Stimulated activated CD8-positive, alpha-beta memory T cell treated with anti-CD3 and anti-CD28 coated beads, Interleukin-2, amount 100 ng/mL, for 1 hour (primary cell): ENCODE data around the gene TPRG1L.
"Not testable (repeated sequence)": the region's sequence is repeated elsewhere in the genome, so short reads cannot be mapped to it uniquely, and the experiment has no call there.

Source experiments
- DNase-seq, 2 donors: peaks; one replicate each; pipeline ENCODE4 v3.0.0-alpha.2; 2020; ENCODE audit warnings: low read depth in 2 of 2

The TPRG1L gene

DNA sequence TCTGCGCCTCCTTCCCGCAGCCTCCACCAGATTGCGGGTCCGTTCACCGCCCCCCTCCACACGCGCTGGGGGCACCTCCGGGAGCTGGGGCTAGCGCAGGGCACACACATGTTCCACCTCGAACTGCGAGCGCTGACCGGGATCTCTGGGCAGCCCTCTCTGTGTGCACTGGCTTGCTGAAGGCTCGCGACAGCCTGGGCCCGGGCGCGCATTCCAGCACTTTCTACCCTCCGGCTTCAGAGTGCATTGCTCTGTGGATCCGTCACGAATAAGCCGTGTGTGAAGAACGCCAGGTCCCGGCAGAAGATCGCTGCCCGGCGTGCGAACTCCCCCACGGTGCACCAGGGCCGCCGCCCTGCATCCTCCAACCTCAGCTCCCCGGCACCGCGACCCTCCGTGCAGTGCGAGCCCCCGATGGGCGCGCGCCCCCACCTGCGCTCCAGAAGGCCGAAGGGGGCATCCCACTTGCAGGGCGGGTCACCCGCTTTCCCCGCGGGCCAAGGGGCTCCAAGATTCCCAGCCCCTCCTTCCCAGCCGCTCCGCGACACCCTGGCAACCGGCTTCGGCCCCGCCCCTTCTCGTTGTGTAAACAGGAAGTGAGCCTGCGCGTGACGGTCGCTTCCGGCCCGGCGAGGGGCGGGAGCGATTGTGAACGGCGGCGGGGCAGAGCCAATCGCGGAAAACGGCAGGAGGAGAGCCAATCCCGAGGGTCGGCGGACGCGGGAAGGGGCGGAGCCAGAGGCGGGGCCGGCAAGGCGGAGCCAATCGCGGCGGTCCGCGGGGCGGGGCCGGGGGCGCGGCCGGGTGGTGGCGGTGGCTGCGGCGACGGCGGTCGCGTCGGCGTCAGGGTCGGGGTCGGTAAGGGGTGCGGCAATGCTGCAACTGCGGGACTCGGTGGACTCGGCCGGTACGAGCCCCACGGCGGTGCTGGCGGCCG is at the start of gene TPRG1L:
Gene TPRG1L (plus strand): TSS at position 816 of the 937 bp plus-strand sequence. CDS start 58 bp downstream, at position 874.
- peak; percentile 96 to 97 for DNase-seq

DNA sequence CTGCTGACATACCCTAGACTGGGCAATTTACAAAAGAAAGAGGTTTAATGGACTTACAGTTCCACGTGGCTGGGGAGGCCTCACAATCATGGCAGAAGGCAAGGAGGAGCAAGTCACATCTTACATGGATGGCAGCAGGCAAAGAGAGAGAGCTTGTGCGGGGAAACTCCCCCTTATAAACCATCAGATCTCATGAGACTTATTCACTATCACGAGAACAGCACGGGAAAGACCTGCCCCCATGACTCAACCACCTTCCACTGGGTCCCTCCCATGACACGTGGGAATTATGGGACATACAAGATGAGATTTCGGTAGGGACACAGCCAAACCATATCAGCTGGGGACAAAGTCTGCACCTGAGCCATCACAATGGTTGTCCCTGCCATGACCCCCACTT is 49.3 kb upstream of the TPRG1L start:
- not testable (repeated sequence) for DNase-seq

DNA sequence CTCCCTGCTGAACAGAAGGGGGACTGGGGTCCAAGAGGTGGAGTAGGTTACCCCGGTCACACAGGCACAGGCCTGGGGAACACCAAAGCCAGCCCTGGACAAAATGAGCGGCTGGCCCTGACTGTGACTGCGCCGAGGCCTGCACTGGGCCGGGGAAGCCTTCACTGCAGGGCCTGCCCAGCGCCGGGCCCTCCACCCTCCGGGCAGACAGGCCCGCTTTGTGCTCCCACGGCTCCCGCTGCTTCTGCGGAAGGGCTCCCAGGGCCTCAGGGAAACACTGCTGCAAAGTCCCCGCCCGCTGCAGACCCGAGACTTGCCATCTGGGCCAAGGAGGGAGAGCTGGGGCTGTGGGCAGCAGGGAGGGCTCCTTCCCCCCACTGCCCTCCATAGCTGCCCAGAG is 48.8 kb upstream of the TPRG1L start:
- DNase-seq: no peak

DNA sequence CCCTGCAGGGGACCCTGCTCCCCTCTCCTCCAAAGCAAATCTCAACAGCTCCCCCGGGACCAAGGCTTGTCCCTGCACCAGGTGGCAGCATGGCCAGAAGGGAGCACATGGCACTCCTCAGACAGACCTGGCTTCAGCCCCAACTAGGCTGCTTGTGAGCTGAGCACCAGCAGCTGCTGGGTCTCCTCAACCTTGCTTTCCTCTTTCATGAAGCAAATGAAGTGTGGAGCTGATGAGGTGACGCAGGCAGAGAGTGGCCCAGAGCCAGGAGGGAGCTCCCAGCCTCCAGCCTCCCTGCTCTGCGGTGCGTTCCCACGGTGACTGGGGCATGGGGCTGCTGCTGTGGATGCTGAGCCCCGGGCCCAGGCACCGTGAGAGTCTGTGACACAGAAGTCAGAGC is 47.5 kb upstream of the TPRG1L start:
- no peak for DNase-seq

DNA sequence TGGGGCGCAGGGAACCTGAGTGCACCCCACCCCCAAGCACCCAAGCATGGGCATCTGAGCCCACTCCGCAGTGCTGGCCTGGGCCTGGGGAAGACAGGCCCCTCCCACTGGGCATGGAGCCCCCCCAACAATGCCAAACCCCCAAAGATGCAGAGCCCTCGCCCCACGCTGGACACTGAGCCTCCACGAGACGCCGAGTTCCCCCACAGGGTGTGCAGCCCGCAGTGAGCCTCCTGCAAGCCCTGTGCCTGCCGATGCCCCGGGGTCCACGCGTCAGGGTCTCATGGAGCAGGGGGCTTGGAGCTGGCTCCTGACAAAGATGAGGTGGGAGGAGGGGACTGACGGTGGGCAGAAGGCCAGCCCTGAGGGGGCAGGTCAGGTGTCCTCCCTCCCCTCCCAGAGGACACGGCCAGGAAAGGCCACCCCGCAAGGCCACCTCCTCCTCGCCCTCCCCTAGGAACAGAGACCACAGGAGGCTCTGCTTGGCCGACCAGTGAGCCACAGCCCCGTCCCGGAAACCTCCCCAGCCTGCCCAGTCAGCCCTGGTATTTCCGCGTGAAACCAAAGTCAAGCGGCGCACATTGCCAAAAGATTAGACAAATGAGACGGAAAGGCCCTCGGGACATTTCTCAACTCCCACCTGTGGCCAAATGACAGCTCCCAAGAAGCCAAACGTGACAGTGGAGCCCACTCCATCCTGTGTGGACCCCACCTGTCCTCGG is 46.9 kb upstream of the TPRG1L start:
- DNase-seq: no peak

DNA sequence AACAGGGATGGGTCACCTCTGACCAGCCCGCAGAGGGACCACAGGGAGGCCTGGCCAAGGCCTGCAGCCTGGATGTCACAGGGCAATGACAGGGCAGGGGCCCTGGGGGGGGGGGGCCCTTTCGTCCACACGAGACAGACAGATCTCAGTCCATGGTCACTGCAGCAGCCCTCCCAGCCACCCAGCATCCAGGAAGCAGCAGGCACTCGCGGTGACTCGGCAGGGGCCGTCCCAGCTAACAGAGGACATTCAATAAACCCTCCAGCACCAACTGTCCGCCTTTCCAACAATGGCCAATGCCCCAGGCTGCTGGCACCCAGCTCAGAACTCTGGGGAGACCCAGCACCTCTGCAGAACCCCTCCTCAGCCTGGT is 46.4 kb upstream of the TPRG1L start:
- DNase-seq: no peak

GRCh38 chr1:3578906-3579305 is 45.9 kb upstream of the TPRG1L start:
- DNase-seq: no peak

- DNase-seq: no peak
These were observed 45.2 kb upstream of the TPRG1L start for GRCh38 chr1:3579626-3580025.

GRCh38 chr1:3580231-3580630 is 44.6 kb upstream of the TPRG1L start:
- DNase-seq: no peak

GRCh38 chr1:3581296-3582036 is 43.3 kb upstream of the TPRG1L start:
- DNase-seq: no peak

DNA sequence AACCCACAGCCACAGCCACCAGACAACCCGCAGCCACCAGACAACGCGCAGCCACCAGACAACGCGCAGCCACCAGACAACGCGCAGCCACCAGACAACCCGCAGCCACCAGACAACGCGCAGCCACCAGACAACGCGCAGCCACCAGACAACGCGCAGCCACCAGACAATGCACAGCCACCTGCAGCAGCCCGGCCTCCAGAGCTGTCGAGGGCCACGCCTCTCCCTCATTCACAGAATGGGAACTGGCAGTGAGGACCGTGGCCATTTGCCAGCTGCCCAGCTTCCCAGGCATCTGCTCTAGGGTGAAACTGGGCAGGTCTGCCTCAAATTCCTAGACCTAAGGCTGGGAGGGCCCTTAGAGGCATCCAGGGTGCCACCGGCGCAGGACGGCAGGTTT is 41.1 kb upstream of the TPRG1L start:
- not testable (repeated sequence) for DNase-seq

DNA sequence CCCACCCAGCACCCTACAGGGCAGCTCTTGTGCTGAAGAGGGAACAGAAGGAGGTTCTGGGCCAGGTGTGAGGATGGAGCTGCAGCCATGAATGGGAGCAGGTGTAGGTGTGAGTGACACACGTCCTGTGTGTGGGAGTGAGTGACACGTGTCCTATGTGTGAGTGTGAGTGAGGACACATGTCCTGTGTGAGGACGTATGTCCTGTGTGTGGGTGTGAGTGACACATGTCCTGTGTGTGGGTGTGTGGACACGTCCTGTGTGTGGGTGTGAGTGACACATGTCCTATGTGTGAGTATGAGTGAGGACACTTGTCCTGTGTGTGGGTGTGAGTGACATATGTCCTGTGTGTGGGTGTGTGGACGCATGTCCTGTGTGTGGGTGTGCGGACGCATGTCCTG is 39.9 kb upstream of the TPRG1L start:
- no peak for DNase-seq

GRCh38 chr1:3585353-3585868 is 39.4 kb upstream of the TPRG1L start:
- DNase-seq: not testable (repeated sequence)

- no peak for DNase-seq
These were observed 38.8 kb upstream of the TPRG1L start for GRCh38 chr1:3585940-3586568.

GRCh38 chr1:3586986-3587759 is 37.6 kb upstream of the TPRG1L start:
- no peak for DNase-seq

GRCh38 chr1:3588395-3588794 is 36.4 kb upstream of the TPRG1L start:
- DNase-seq: no peak

- no peak for DNase-seq
These were observed 34.6 kb upstream of the TPRG1L start for GRCh38 chr1:3590139-3590763.

- no peak for DNase-seq
These were observed 33.6 kb upstream of the TPRG1L start for GRCh38 chr1:3590951-3591865.

GRCh38 chr1:3593334-3593733 is 31.5 kb upstream of the TPRG1L start:
- DNase-seq: no peak
